GM06990 (cell line): ENCODE data around the gene PLAC9.
"Not testable (repeated sequence)": the region's sequence is repeated elsewhere in the genome, so short reads cannot be mapped to it uniquely, and the experiment has no call there.

Experiments
- DNase-seq: peaks from one replicate; pipeline ENCODE4 v3.0.0-alpha.2; 2011; ENCODE audit not compliant: insufficient read length; ENCODE audit errors: extremely low read depth
- H3K27me3 ChIP-seq: replicated peaks from 2 replicates; pipeline ENCODE4 v1.6.0; 2011; ENCODE audit warnings: low read length; ENCODE audit not compliant: control insufficient read depth, insufficient read depth
- H3K36me3 ChIP-seq: 2 replicates; pipeline ENCODE4 v1.5.1; 2011; ENCODE audit warnings: low read length; ENCODE audit not compliant: control insufficient read depth, insufficient read depth
- H3K4me3 ChIP-seq: replicated peaks from 2 replicates; pipeline ENCODE4 v1.5.1; 2011; ENCODE audit warnings: low read depth, mild to moderate bottlenecking, control low read depth, low read length
- TF ChIP-seq, protein P1 (sequence below): IDR thresholded peaks from 2 replicates; pipeline ENCODE4 v1.5.1; 2011; ENCODE audit warnings: low read length, control low read depth, mild to moderate bottlenecking, inconsistent platforms; ENCODE audit not compliant: insufficient read depth, poor library complexity, severe bottlenecking

PLAC9 gene

DNA sequence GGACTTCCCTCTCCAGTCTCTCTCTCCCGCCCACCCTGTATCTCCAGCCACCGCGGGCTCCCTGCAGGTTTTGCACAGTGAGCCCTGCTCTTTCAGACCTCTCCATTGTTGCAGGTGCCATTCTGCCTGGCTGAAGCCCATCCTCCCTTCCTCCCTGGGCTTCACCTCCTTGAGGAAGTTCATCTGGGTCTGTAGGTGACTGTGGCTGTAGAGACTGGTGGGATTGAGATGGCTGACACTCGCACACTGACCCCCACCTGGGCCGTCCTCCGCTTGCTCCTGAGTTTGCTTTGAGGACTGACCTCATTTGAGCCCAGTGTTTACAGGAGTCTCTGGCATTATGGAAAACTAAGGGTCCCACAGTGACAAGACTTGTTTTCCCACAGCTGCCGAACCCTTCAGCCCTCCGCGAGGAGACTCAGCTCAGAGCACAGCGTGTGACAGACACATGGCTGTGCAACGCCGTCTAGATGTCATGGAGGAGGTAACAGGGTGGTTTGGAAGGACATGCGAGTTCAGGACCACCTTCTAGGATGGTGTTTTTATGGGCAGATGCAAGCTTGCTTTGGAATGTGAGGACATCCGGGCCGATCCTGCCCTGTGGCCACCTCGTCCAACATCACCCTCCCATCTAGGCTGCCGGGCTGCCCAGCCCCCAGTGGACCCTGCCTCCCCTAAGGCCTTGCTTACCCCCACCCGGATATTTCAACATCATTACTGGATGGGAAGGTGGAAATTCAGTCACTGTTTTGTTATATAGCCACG, 9.3 kb downstream of the PLAC9 start:
- Histone ChIP-seq H3K27me3 (no peaks in the 10 kb centered on the region), H3K4me3 (no peak overlapping the region), H3K36me3 (no peaks in the 10 kb centered on the region)
- TF ChIP-seq, protein P1, sequence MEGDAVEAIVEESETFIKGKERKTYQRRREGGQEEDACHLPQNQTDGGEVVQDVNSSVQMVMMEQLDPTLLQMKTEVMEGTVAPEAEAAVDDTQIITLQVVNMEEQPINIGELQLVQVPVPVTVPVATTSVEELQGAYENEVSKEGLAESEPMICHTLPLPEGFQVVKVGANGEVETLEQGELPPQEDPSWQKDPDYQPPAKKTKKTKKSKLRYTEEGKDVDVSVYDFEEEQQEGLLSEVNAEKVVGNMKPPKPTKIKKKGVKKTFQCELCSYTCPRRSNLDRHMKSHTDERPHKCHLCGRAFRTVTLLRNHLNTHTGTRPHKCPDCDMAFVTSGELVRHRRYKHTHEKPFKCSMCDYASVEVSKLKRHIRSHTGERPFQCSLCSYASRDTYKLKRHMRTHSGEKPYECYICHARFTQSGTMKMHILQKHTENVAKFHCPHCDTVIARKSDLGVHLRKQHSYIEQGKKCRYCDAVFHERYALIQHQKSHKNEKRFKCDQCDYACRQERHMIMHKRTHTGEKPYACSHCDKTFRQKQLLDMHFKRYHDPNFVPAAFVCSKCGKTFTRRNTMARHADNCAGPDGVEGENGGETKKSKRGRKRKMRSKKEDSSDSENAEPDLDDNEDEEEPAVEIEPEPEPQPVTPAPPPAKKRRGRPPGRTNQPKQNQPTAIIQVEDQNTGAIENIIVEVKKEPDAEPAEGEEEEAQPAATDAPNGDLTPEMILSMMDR = no peak
- no peak for DNase-seq

DNA sequence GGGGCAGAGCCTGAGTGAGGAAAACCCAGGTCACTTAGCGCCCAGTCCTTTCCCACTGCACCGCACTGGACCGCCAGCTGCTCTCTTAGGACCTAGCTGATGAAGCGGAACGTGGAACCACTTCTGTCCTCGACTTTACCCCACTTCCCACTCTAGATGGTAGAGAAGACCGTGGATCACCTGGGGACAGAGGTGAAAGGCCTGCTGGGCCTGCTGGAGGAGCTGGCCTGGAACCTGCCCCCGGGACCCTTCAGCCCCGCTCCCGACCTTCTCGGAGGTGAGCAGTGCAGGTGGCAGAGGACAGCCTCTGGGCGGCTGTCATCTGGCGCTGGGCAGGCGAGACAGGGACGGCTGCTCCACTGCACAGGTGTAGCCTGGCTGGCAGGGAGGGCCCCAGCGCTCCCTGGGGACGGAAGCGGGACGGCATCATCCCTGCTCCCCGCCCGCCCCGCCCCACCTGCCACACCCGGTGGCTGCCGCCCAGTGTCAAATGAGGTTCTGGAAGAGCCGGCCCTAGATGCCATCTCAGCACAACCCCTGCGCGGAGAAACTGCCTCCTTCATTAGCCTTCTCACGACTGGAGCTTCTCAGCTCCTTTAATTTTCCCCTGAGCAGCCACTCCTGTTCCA, 11.7 kb downstream of the PLAC9 start:
- peak overlapping the region; percentile 3 for H3K4me3 ChIP-seq
- TF ChIP-seq, protein P1 = peak; percentile 9
- H3K27me3 ChIP-seq = no peaks in the 10 kb centered on the region
- no peaks in the 10 kb centered on the region; the same call in 1 of the 2 replicates for H3K36me3 ChIP-seq
- peak; percentile 43 for DNase-seq

DNA sequence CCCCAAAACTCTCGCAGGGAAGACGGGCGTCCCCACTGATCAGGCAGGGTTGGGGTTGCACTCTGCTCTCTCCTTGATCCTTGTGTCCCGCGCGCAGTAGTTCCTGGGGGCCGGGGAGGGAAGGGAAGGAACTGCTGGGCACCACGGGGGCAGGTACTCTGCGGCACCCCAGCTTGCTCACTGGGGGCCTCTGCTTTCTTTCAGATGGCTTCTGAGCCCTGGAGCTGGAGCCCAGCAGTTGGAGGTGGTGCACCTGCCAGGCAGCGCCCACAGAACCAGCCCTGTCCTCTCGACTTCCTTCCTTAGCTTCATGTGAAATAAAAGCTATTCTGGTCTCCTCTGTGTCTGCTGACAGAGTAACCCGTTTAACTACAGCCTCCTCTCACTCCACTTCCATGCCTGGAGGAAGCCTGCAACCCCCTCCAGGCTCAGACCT, 12.2 kb downstream of the PLAC9 start:
- H3K36me3 ChIP-seq = no peaks in the 10 kb centered on the region; the same call in 1 of the 2 replicates
- TF ChIP-seq, protein P1 = no peak
- peak; percentile 22 for DNase-seq
- no peaks in the 10 kb centered on the region for H3K27me3 ChIP-seq
- H3K4me3 ChIP-seq = no peak overlapping the region; the same call in 1 of the 2 replicates

DNA sequence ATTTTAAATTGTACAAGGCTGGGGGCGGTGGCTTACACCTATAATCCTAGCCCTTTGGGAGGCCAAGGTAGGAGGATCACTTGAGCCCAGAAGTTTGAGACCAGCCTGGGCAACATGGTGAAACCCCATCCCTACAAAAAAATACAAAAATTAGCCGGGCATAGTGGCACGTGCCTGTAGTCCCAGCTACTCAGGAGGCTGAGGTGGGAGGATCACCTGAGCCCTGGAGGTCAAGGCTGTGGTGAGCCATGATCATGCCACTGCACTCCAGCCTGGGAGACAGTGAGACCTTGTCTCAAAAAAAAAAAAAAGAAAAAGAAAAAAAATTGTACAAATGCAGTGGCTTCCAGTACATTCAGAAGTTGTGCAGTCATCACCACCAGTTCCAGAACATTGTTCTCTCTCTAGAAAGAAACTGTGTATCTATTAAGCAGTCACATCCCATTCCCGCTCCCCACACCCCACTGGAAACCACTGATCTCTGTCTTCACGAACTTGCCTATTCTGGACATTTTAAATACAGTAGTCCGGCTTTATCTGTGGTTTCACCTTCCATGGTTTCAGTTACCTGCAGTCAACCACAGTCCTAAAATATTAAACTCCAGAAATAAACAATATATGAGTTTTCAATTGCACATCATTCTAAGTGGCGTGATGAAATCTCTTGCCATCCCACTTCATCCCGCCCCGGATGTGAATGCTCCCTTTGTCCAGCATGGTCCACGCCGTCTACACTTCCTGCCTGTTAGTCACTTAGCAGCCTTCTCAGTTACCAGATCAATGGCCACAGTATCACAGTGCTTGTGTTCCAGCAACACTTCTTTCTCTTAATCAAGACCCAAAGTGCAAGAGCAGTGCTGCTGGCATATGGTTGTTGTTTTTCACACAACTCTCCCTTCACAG, 13.1 kb downstream of the PLAC9 start:
- H3K4me3 ChIP-seq, H3K27me3 ChIP-seq, H3K36me3 ChIP-seq, DNase-seq: not testable (repeated sequence)

DNA sequence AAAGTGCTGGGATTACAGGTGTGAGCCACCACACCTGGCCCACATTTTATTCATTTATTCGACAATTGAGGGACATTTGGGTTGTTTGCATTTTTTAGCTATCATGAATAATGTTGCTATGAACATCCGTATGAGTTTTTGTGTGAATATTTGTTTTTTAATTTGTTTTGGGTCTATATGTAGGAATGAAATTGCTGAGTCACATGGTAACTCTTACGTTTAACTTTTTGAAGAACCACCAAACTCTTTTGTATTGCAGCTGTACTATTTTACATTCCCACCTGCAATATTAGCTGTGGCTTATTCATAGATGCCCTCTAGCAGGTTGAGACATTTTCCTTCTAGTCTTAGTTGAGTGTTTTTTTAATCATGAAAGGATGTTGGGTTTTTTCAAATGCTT, 14.4 kb downstream of the PLAC9 start:
- no peak for DNase-seq
- Histone ChIP-seq H3K36me3 (peaks cover 2% of the 10 kb centered on the region; the same call in 1 of the 2 replicates), H3K27me3 (no peaks in the 10 kb centered on the region), H3K4me3 (no peak overlapping the region)
- TF ChIP-seq, protein P1 = no peak
